ENCODE results near the gene SLC11A1.

SLC11A1 gene

GRCh38 chr2:218436992-218437391 is 54.9 kb downstream of the SLC11A1 start:
- no peak for DNase-seq

GRCh38 chr2:218437969-218438368 is 55.9 kb downstream of the SLC11A1 start:
- DNase-seq, result no peak

- no peak for DNase-seq
Measured at GRCh38 chr2:218438596-218438995, 56.5 kb downstream of the SLC11A1 start.

GRCh38 chr2:218444692-218445357 is 62.8 kb downstream of the SLC11A1 start:
- no peak for DNase-seq

GRCh38 chr2:218445602-218446001 is 63.5 kb downstream of the SLC11A1 start:
- DNase-seq, result no peak

All from T-helper 9 cell (primary cell).